Vagina (tissue), 2 donors: ENCODE results near the gene ESPNL.

Experiments
- CTCF ChIP-seq, 3 experiments: fragments of 450-650 bp in 2 of 3; fragments of 200-600 bp in 1 of 3; sonication (generic) in 1 of 3; IDR thresholded peaks; one replicate each; pipeline ENCODE4 v1.5.1; 2017 to 2019; ENCODE audit warnings: antibody characterized with exemption in 3 of 3, mild to moderate bottlenecking in 2 of 3, moderate library complexity in 2 of 3
- POLR2A ChIP-seq, 2 donors: fragments of 450-650 bp; IDR thresholded peaks; one replicate each; pipeline ENCODE4 v1.6.1; 2017; ENCODE audit warnings: antibody characterized with exemption in 2 of 2, mild to moderate bottlenecking in 2 of 2, moderate library complexity in 2 of 2

GRCh38 chr2:238092486-238093035, 7.6 kb upstream of the ESPNL start:
- no peak for TF ChIP-seq POLR2A (IDR thresholded peaks at IDR 0.05)
- no peak for TF ChIP-seq CTCF (IDR thresholded peaks at IDR 0.05)
